NCI-H1092 (cell line): ENCODE measurements around the gene LHFPL3.
"Not testable (repeated sequence)": the region's sequence is repeated elsewhere in the genome, so short reads cannot be mapped to it uniquely, and the experiment has no call there.

Source experiments
- DNase-seq: peaks from one replicate; lab custom pipeline; 2025; lab: John Stamatoyannopoulos, UW

The LHFPL3 gene

DNA sequence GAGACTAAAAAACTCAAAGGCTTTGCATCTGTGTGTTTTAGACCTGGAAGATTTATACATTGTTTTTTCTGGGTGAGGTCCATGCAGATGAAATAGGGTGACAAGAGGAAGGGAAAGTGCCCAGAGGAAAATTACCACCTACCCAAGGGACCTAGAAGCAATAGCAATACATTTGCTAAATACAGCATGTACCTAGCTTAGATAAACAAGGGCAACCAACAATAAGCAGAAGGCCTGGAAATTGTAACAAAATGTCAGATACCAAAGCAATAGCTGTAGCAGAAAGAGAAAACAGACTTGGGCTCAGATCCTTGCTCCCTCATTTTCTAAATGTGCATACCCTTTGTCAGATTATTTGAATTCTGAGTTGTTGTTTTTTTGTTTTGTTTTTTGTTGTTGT, 367.2 kb downstream of the LHFPL3 start:
- DNase-seq, result no peak

DNA sequence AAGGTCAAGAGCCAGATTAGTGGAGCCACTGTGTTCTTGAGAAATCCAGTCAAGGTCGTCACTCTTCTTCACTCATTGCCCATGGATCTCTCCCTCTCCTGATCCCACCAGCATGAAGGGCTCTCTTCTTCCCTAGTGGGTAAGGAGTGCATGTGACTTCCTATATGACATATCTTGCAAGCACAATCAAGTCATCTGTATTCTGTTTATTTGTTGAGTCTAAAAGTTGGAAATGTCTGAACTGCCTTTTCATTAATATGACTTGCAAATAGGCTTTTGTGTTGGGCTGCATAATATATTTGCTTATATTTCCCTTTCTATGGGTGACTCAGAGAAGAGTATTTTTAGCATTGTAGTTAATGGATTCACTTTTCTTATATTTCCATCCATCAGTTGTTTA, 371.9 kb downstream of the LHFPL3 start:
- no peak for DNase-seq

DNA sequence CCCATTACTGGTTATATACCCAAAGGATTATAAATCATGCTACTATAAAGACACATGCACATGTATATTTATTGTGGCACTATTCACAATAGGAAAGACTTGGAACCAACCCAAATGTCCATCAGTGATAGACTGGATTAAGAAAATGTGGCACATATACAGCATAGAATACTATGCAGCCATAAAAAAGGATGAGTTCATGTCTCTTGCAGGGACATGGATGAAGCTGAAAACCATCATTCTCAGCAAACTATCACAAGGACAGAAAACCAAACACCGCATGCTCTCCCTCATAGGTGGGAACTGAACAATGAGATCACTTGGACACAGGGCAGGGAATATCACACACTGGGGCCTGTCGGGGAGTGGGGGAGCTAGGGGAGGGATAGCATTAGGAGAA, 392.6 kb downstream of the LHFPL3 start:
- not testable (repeated sequence) for DNase-seq

DNA sequence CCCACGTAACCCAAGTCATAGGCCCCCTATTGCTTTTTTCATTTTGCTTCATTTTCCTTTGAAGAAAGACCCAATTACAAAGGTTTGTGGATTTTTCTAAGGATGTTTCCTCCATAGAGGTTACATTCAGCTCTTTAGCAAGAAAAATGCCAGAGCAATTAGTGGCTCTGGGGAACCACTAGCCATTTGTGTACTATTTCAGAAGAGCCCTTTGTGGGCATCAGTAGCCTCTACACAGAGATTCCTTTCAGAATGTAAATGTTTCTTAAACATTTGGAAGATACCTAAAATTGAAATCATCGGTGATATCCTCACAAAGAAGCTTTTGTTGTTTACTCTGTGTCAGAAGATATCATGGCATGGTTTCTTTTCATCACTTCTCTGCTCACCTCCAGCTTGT, 394.6 kb downstream of the LHFPL3 start:
- no peak for DNase-seq

DNA sequence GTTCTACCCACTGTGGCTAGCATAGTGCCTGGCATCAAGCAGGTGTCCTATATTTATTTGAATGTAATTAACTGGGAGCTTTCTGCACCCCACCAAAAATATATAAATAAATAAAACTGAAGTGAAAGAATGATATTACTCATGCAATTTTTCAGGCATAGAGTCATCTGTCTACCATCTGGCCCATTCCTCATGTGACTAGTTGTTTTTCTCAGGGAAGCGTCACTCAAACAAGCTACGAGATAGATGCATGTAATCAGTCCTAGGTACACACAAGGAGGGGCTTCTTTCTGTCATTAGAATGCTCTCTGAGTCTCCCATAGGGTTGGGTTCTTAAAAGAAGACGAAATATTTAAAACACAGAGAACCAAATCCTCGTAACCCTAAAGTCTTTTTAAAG, 430.1 kb downstream of the LHFPL3 start:
- no peak for DNase-seq

DNA sequence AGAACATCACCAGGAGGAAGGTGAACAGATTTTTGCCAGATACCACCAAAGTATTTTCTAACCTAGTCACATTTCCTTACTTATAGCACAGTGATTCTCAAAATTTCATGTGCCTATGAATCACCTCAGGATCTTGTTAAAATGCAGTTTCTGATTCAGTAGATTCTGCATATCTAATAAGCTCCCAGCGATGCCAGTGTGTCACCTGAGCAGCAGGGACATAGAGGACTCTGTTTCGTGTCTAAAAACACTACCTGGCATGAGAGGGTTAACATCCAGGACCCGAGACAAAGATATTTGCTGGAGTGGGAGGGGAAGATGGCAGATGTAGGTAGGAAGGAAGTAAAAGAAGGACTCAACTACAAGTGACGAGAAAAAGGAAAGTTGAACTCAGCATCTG, 433.5 kb downstream of the LHFPL3 start:
- no peak for DNase-seq

DNA sequence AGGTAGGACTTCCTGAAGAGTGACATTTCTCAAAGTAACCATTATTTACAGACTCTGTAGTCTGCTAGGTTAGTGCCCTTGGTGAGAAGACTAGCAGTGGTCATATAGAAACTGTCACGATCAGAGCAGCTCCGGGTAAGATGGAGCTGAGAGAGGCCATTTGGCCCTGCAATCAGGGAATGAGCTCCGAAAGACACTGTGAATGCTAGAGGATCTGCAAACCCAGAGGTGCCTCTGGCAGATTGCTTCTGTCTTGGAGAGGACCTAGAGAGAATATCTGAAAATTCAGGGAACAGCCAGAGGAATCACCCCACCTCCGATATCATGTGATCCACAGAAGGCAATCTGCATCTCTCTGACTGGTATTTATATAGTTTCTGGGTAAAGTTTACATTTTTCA, 438.7 kb downstream of the LHFPL3 start:
- DNase-seq, result no peak

DNA sequence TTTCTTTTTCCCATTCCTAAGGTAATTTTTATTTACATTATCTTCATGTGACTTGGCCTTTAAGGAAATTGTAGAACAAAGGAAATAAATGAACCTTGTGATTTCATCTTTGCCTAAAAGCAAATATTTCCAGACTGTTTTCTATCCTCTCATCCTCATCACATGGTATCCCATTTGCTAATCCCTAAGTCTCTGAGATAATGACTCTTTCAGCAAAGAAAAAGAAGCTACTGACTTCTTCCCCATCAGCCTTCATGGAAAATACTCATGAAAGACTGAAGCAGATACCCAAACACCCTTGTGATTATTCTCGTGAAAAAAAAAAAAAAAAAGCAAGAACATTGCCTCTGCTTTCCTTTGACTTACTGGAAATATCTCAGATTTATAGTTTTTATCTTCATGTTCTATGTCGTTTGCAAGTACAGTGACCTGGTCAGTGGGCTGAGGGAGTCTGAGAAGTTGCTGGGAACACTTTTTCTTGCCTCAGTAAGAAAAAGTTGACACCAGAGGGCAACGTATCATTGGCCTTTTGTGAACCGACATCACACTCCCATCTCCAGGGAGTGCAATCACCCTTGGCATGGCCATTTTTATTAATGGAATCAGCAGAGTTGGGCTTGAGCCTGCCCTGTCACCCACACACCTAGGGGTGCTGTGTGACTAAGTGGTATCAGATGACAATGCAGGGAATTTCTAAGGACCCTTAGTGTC, 439.6 kb downstream of the LHFPL3 start:
- no peak for DNase-seq

DNA sequence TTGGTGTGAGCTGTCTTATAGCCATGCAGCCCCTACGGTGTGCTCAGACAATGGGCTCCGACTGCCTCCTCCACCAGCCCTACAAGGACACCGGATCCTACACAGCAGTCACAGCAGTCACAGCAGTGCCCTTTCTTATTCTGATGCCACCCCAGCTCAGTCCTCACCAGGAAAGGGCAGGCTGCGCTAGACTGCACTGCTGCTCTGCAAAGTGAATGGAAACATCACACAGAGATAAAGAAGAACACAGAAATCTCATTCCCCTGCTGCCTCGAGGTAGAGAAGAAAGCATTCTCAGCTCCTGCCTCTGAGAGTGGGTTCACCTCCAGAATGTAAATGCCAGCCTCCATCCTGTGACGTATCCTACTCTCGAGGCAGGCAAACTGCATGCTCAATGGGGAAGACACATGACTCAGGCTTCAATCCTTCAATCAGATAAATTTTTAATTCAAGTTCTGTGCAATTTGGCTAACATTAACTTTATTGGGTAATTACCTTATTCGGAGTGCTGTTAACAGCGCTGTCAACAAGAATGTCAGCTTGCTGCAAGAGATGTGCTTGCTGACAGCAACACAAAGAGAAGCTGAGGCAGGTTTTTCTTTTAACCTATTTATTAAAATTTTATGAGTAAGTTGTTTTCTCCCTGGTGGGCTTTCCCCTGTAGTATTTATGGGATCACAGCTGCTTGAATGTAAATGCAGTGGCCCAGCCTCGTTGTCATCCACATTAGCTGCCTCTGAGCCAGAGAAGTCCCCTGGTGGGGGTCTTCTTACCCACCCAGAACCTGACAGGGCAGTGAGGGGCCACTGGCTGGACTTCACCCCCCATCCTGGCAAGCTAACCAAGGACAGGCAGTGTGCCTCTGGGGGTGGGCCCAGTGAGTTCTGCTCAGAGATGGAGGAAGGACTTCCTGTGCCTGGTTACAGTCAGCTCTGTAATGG, 444.3 kb downstream of the LHFPL3 start:
- no peak for DNase-seq

DNA sequence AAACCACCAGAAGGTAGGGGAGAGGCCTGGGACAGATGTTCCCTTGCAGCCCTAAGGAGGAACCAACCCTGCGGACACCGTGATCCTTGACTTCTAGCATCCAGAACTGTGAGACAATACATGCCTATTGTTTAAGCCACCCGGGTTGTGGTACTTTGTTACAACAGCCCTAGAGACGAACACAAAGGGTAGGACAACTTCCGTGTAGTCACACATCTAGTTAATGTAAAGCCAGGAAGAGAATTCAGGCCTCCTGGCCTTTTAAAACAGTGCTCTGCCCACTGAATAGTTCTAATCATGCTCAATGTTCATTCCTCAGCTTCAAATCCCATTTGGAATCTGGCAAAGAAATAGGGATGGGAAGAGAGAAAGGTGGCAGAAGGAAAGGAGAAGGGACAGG, 445.4 kb downstream of the LHFPL3 start:
- no peak for DNase-seq

DNA sequence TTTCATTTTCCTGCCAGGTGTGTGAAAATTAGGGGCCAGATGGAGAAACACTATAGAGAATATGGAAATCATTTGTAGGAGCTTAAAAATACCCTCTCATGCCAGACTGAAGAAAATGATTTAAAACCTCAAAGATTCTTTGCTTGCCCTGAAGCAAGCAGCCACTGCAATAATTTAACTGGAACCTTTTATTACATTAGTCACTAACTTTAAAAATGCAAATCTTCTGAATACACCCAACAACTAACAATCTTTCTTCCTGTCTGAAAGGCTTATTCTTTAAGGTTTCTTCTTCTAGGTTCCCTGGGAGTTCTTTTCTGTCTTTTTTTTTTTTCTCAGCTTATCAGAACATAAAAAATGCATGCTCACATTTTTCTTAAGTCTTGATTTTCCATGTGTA, 447.1 kb downstream of the LHFPL3 start:
- no peak for DNase-seq

DNA sequence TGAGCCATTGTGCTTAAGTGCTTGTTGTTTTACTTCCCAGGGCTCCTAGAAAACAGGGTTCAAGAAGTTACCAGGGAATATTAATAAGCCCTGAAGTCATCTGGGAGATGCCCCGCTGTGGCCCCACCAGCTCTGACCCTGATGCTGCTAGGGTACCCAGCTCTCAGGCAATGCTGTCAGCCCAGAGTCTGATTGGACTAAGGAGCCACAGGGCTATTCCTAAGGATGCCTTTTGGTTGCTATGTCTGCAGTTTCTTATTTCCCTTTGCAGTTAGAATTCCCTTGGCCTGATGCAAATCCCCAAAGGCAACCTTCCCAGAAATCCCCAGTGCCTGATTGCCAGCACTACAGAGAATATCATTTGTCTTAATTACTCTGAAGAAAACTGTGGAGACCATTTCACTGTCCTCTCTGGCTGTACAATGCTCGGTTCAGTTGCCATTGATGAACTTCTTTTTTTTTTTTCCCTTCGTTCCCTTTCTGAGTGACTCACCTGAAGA, 448.9 kb downstream of the LHFPL3 start:
- DNase-seq, result no peak

DNA sequence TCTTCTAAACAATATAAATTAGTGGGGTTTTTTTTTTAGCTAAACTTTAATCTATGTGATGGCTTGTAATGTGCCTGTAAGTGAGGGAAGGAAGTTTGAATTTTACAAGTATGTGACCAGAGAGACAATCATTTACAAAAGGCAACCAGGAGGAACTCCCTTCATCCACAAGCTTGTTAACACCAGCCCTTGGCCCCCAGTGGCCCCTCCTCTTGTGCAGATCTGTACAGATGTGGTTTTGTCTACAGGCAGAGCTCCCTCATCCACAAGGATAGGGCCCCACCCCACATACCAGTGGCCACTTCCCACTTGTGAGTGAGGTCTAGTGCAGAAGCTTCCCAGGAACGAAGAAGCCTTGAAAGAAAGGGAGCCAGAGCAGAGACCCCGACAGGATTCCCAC, 451.5 kb downstream of the LHFPL3 start:
- DNase-seq, result no peak

DNA sequence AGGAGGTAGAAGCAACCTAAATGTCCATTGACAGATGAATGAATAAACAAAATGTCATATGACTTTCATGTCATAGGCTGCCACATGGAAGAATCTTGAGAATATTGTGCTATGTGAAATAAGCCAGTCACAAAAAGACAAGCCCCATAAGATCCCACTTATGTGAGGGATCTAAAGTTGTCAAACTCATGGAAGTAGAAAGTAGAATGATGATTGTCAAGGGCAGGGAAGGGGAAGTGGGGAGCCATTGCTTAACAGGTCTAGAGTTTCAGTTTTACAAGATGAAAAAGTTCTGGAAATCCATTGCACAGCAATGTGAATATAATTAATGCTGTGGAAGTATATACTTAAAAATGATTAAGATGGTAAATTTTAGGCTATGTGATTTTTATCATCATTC, 456.3 kb downstream of the LHFPL3 start:
- no peak for DNase-seq

DNA sequence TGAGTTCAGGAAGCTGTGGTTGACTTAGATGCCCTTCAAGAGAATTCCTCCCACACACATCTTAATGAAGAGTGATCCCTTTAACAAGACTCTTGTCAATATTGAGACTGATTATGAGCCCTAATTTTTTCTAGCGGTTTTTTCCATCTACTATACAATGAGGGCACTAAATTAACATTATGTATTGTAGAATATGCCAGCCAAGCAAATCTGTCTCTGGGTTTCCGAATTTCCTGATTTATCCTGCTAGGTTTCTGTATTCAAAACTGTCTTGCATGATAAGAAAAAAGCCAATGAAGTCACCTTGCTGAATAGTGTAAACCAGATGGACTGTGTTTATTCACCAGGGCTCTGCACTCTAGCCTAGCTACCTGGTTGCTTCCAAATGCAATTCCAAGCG, 461.4 kb downstream of the LHFPL3 start:
- no peak for DNase-seq

DNA sequence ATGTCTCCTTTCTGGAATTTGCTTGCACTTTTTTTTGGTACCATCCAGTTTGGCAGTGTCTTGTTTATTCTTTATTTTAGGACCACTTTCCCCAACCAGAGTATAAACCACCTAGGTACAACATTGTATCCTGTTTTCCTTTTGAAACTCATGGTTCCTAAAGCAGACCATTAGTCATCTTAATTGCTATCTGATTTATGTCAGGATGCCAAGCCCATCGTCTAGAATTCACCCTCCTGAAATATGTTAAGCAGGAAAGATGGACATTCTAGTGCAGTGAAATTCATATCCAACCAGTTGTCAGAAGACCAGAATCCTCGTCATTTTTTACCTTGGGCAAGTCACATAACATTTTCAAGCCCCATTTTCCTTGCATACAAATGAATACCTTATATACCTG, 462.0 kb downstream of the LHFPL3 start:
- DNase-seq, result no peak

DNA sequence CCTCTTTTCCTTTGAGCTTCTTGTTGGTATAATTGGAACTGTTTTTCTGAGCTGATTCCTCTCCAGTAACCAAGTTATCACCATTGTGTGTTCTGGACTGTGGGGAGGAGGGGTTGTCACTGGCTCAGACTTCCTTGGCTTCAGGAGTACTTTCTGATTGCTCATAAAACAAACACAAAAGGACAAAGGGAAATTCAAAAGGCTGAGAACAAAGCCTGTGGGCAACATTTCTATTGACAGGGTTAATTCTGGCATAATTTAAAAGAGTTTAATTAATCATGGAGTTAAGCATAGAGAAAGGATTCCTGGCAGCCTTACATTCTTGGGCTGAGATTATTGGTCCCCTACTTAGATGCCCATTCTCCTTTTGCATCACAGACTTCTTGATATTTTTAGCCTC, 462.7 kb downstream of the LHFPL3 start:
- no peak for DNase-seq

DNA sequence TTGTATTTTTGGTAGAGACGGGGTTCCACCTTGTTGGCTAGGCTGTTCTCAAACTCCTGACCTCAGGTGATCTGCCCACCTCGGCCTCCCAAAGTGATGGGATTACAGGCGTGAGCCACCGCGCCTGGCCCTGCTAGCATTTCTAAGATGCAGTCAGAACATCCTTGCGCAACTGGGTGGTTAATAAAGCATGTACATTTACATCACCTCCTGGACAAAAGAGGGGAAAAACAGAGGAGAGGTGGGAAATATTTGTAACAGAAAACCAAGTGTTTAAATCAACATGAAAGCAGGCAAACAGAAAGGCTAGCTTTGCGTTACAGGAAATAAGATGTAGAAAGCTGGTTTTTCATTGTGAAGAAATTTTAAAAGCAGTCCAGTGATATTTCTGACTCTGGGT, 464.7 kb downstream of the LHFPL3 start:
- no peak for DNase-seq

DNA sequence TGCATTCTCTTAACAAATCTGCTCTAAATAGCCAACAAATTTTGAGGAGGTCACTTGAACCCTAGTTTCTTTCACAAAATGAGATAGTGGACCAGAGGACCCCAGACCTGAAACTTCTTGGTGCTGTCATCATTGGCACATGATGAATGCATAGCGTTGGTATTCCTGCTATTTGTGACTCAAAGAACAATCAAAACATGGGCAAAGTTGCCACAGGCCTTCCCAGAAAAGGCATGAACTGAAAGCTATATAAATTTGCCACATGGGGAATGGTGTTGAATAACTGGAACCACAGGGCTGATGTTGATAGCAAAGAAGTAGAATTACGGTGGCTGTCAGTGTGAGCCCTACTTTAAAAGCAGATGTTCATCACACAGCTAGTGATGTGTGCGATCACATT, 465.8 kb downstream of the LHFPL3 start:
- no peak for DNase-seq

DNA sequence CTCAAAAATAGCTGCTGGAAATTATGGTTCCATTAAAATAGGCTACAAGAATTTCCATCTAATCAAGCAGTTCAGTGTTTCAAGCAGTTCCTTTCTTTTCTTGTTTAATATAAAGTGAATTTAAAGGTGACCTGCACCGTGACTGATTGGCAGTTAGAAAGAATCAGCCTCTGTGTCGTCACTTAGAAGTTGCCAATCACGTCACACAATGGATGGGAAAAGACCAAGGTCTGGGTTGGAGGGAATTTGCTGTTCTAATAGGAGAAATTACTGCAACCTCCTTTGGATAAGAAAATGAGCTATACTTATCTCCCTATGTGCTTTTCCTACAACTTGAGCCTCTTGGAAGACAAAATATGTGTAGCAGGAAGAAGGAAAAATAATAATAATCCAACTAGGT, 466.2 kb downstream of the LHFPL3 start:
- no peak for DNase-seq

DNA sequence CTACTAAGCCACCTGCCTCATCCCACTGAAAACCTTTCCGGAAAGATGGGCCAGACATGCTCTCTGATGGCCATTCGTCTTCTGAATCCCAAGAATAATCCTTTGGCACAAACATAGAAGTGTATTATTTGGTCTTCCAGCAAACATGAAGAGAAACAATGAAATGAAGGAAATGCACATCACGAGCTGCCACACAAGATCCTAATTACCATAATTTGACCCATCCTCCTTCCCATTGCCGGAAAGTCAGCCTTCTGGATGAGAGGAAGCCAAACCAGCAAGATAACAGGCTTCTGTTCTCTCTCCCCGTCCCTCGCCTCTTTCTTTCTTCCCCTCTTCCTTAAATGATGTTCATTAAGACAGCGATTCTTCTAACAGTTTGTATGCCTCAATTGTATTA, 466.7 kb downstream of the LHFPL3 start:
- DNase-seq, result no peak

DNA sequence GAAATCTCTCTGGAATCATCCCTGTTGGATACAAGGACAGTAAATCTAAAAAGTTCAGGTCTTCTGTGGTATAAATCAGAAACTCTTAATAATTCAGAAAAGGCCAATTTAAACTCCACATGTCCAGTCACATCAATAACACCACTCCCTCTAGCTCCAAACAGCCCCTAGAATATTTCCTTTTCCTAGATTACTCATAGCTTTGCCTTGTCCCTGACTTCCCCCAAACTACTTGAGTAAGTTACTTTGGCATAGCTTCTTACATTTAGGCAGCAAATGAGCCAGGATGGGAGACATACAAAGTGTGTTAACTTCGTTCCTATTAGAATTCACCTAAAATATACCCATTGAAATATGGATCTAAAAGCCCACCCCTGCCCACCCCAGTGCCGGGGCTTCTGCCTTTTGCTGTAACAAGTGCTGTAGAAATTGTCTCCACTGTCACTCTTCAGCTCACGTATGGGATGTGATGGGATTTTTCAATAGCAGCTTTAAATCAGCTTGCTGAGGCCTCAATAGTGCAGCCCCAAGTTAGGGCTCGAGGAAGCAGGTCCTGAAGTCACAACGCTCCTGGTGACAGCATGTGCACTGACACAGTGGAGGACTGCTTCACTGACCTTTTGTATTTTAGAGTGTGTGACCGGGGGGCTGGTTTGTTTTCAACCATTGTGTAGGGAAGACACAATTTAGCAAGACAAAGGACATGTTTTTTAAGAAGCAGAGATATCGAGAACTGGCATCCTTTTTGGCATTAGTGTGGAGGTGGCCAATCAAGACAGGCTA, 467.4 kb downstream of the LHFPL3 start:
- DNase-seq, result no peak

DNA sequence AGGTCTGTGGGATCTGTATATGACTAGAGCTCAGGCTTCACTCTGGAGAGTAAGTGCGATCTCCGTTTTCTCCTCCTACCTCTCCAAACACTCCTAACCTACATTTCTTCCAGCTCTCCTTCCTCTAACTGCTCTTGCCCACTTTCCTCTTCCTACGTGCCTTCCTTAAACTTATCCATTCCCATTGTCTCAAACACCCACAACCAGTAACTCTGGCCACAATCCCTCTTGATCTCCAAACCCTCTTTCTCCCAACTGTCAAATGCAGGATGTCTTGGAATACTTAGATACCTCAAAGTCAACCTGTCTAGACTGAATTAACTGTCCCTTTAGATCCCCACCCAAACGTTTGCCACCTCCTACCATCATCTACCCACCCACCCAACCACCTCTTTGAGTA, 471.9 kb downstream of the LHFPL3 start:
- DNase-seq, result no peak
